ENCODE measurements around the gene ZDHHC17.

GRCh38 chr12:76882367-76882766, 118.5 kb downstream of the ZDHHC17 start:
- TF ChIP-seq, protein P1, sequence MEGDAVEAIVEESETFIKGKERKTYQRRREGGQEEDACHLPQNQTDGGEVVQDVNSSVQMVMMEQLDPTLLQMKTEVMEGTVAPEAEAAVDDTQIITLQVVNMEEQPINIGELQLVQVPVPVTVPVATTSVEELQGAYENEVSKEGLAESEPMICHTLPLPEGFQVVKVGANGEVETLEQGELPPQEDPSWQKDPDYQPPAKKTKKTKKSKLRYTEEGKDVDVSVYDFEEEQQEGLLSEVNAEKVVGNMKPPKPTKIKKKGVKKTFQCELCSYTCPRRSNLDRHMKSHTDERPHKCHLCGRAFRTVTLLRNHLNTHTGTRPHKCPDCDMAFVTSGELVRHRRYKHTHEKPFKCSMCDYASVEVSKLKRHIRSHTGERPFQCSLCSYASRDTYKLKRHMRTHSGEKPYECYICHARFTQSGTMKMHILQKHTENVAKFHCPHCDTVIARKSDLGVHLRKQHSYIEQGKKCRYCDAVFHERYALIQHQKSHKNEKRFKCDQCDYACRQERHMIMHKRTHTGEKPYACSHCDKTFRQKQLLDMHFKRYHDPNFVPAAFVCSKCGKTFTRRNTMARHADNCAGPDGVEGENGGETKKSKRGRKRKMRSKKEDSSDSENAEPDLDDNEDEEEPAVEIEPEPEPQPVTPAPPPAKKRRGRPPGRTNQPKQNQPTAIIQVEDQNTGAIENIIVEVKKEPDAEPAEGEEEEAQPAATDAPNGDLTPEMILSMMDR (IDR thresholded peaks at IDR 0.05; ENCODE audit: low read depth, low read length, missing input control) = no peak
- no peak for TF ChIP-seq TAF1 (conservative IDR thresholded peaks at IDR 0.05)
- no peak for TF ChIP-seq RAD21 (IDR thresholded peaks at IDR 0.05)
- TF ChIP-seq GABPA (IDR thresholded peaks at IDR 0.05 in 1 of 2, conservative IDR thresholded peaks at IDR 0.05 in 1 of 2) = no peak
- TF ChIP-seq FOXA1 (IDR thresholded peaks at IDR 0.05) = no peak
- TF ChIP-seq ATF3 (IDR thresholded peaks at IDR 0.05) = no peak
- TF ChIP-seq SP1 (IDR thresholded peaks at IDR 0.05) = no peak
- no peak for TF ChIP-seq FOXA2 (IDR thresholded peaks at IDR 0.05)
- TF ChIP-seq, protein P2, sequence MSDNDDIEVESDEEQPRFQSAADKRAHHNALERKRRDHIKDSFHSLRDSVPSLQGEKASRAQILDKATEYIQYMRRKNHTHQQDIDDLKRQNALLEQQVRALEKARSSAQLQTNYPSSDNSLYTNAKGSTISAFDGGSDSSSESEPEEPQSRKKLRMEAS (IDR thresholded peaks at IDR 0.05) = no peak
- TF ChIP-seq, protein P3, sequence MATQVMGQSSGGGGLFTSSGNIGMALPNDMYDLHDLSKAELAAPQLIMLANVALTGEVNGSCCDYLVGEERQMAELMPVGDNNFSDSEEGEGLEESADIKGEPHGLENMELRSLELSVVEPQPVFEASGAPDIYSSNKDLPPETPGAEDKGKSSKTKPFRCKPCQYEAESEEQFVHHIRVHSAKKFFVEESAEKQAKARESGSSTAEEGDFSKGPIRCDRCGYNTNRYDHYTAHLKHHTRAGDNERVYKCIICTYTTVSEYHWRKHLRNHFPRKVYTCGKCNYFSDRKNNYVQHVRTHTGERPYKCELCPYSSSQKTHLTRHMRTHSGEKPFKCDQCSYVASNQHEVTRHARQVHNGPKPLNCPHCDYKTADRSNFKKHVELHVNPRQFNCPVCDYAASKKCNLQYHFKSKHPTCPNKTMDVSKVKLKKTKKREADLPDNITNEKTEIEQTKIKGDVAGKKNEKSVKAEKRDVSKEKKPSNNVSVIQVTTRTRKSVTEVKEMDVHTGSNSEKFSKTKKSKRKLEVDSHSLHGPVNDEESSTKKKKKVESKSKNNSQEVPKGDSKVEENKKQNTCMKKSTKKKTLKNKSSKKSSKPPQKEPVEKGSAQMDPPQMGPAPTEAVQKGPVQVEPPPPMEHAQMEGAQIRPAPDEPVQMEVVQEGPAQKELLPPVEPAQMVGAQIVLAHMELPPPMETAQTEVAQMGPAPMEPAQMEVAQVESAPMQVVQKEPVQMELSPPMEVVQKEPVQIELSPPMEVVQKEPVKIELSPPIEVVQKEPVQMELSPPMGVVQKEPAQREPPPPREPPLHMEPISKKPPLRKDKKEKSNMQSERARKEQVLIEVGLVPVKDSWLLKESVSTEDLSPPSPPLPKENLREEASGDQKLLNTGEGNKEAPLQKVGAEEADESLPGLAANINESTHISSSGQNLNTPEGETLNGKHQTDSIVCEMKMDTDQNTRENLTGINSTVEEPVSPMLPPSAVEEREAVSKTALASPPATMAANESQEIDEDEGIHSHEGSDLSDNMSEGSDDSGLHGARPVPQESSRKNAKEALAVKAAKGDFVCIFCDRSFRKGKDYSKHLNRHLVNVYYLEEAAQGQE (IDR thresholded peaks at IDR 0.05) = no peak
- no peak for TF ChIP-seq JUND (IDR thresholded peaks at IDR 0.05)

Measured in liver (tissue), 3 donors.